ENCODE data around the gene SORCS2. TPM values are rescaled to one million over a fixed set of nuclear protein-coding genes. Genes with fewer than 3 reads are reported as not detected.

Gene SORCS2
- total and polyA plus RNA-seq, 2 of the 8 experiments (the other 6 are each of a cell fraction or from before 2014, with no cell fraction given) = 0.36 to 1.8 TPM

- no peak for TF ChIP-seq CHD1 (IDR thresholded peaks at IDR 0.05; ENCODE audit: low read depth, low read length)
- no peak for TF ChIP-seq POLR2A (IDR thresholded peaks at IDR 0.05; ENCODE audit: control extremely low read depth in 1 of 2, low read depth in 2 of 2, low read length in 2 of 2)
- no peak for TF ChIP-seq SIN3A (conservative IDR thresholded peaks at IDR 0.05 in 1 of 2, IDR thresholded peaks at IDR 0.05 in 1 of 2; ENCODE audit: low read depth in 1 of 2, low read length in 2 of 2)
- TF ChIP-seq YY1 (IDR thresholded peaks at IDR 0.05; ENCODE audit: low read depth, low read length) = no peak
- no peak for TF ChIP-seq BCL11A (IDR thresholded peaks at IDR 0.05; ENCODE audit: low read depth in 2 of 2, low read length in 2 of 2)
- no peak for TF ChIP-seq RXRA (IDR thresholded peaks at IDR 0.05; ENCODE audit: insufficient read depth, low read depth, low read length)
Measured at GRCh38 chr4:7666744-7667143, 474.4 kb downstream of the SORCS2 start (continued).
